K562 (cell line): ENCODE measurements around the gene TELO2. TPM values are rescaled to one million over a fixed set of nuclear protein-coding genes. Genes with fewer than 3 reads are reported as not detected.

ENCODE experiments used
- CBX2 ChIP-seq: fragments of 200-600 bp; sonication (generic); IDR thresholded peaks from one replicate; pipeline ENCODE4 v1.6.1; 2012; ENCODE audit warnings: mild to moderate bottlenecking, low read length, inconsistent platforms; ENCODE audit not compliant: insufficient read depth, poor library complexity, severe bottlenecking
- CBX3 ChIP-seq, 2 experiments: IDR thresholded peaks; 1 replicate in 1 of 2; 2 replicates in 1 of 2; pipeline ENCODE4 v1.6.1; 2012; ENCODE audit warnings: inconsistent platforms in 2 of 2, low read length in 2 of 2, borderline replicate concordance in 1 of 2, control low read depth in 1 of 2
- ELF1 ChIP-seq: fragments of 200-800 bp; sonication (Bioruptor generic); IDR thresholded peaks from 2 replicates; pipeline ENCODE4 v1.6.1; 2016; ENCODE audit warnings: missing genetic modification characterization, missing compliant biosample characterization
- FOXA3 ChIP-seq, 2 experiments: fragments of 450-650 bp in 1 of 2; sonication (generic) in 1 of 2; formaldehyde crosslinking; IDR thresholded peaks in 1 of 2; conservative IDR thresholded peaks in 1 of 2; 2 replicates each; pipeline versions ENCODE4 v1.4.0 to v1.8.0; 2020 to 2022; ENCODE audit warnings: mild to moderate bottlenecking in 2 of 2, missing genetic modification reagents in 1 of 2
- GTF2A2 ChIP-seq: IDR thresholded peaks from 2 replicates; pipeline ENCODE4 v1.6.1; 2016; ENCODE audit warnings: mild to moderate bottlenecking, missing genetic modification characterization, missing compliant biosample characterization
- HLTF ChIP-seq: fragments of 450-650 bp; IDR thresholded peaks from 2 replicates; pipeline ENCODE4 v1.6.1; 2016
- IFI16 ChIP-seq: fragments of 250-450 bp; sonication (Bioruptor Pico); IDR thresholded peaks from 2 replicates; pipeline ENCODE4 v2.1.2; 2022; ENCODE audit warnings: mild to moderate bottlenecking, inconsistent platforms
- NEUROD1 ChIP-seq: fragments of 150-350 bp; IDR thresholded peaks from 2 replicates; pipeline ENCODE4 v1.6.1; 2014; ENCODE audit warnings: borderline replicate concordance, low read length, low read depth; ENCODE audit not compliant: partially characterized antibody
- PCBP2 ChIP-seq: fragments of 200-400 bp; formaldehyde crosslinking; IDR thresholded peaks from 2 replicates; pipeline ENCODE4 v1.6.1; 2018; ENCODE audit warnings: low read length, low read depth, mild to moderate bottlenecking, moderate library complexity; ENCODE audit not compliant: poor library complexity, severe bottlenecking
- POLR2AphosphoS5 ChIP-seq: IDR thresholded peaks from 2 replicates; pipeline ENCODE4 v1.6.1; 2011; ENCODE audit warnings: mild to moderate bottlenecking, low read depth, low read length, moderate library complexity; ENCODE audit not compliant: control insufficient read depth, insufficient read depth
- RBM22 ChIP-seq: fragments of 200-400 bp; formaldehyde crosslinking; IDR thresholded peaks from 2 replicates; pipeline ENCODE4 v1.6.1; 2018; ENCODE audit warnings: low read length, low read depth; ENCODE audit not compliant: poor library complexity, severe bottlenecking
- RBM34 ChIP-seq: fragments of 200-400 bp; formaldehyde crosslinking; IDR thresholded peaks from 2 replicates; pipeline ENCODE4 v1.6.1; 2018; ENCODE audit warnings: low read length, borderline replicate concordance; ENCODE audit not compliant: insufficient read depth
- RFX7 ChIP-seq: fragments of 250-450 bp; sonication (Bioruptor Pico); IDR thresholded peaks from 2 replicates; pipeline ENCODE4 v1.5.1; 2021; ENCODE audit warnings: mild to moderate bottlenecking
- TAF15 ChIP-seq: fragments of 200-400 bp; formaldehyde crosslinking; IDR thresholded peaks from 2 replicates; pipeline ENCODE4 v1.6.1; 2017; ENCODE audit warnings: mild to moderate bottlenecking, low read depth, low read length, moderate library complexity
- TEAD1 ChIP-seq, 2 experiments: fragments of 450-650 bp in 1 of 2; sonication (generic) in 1 of 2; formaldehyde crosslinking; IDR thresholded peaks; 2 replicates each; pipeline versions ENCODE4 v1.4.0 to v1.8.0; 2020 to 2022; ENCODE audit warnings: mild to moderate bottlenecking in 2 of 2, missing genetic modification reagents in 1 of 2
- ZC3H11A ChIP-seq: IDR thresholded peaks from 2 replicates; pipeline ENCODE4 v1.6.1; 2012; ENCODE audit warnings: low read depth, low read length, improper control_type of control experiment
- ZNF274 ChIP-seq: IDR thresholded peaks from 2 replicates; pipeline ENCODE4 v1.6.1; 2011; ENCODE audit warnings: low read depth, mild to moderate bottlenecking, low read length, moderate library complexity, borderline replicate concordance
- ZNF354B ChIP-seq: fragments of 250-450 bp; sonication (Bioruptor Pico); IDR thresholded peaks from 2 replicates; pipeline ENCODE4 v1.4.0; 2020
- ZNF436 ChIP-seq: fragments of 250-450, 450-650 bp; sonication (Bioruptor Pico); formaldehyde crosslinking; IDR thresholded peaks from 2 replicates; pipeline ENCODE4 v1.7.0; 2020; ENCODE audit warnings: mild to moderate bottlenecking
- ZNF764 ChIP-seq: fragments of 250-450 bp; sonication (Bioruptor Pico); IDR thresholded peaks from 2 replicates; pipeline ENCODE4 v1.4.0; 2020; ENCODE audit warnings: low read depth, mild to moderate bottlenecking, moderate library complexity
- polyA plus RNA-seq, 8 experiments: library from polyadenylated mRNA; depleted of rRNA in 4 of 8; stranded (reverse) in 5 of 8; unstranded in 3 of 8; fragments of >200 nt; fragmentation: Nextera tagmentation in 2 of 8; fragmentation: Illumina TruSeq in 1 of 8; extraction: Ambion mirVana in 2 of 8; extraction: Trizol in 1 of 8; gene quantifications; 2 replicates each; pipeline versions ENCODE4 v1.2.1 to v1.2.3, GENCODE V29; 2011 to 2014; ENCODE audit warnings: inconsistent platforms in 1 of 8, missing spikeins in 1 of 8
- total RNA-seq, 7 experiments: library from RNA; depleted of rRNA in 6 of 7; stranded (reverse); fragments of >200 nt in 6 of 7; fragmentation: Illumina TruSeq in 2 of 7; extraction: Trizol in 2 of 7; gene quantifications; 2 replicates each; pipeline versions ENCODE4 v1.2.1 to v1.2.3, GENCODE V29; 2011 to 2021; ENCODE audit warnings: low replicate concordance in 1 of 7
- TF ChIP-seq, protein P1 (sequence below): sonication (generic); formaldehyde crosslinking; IDR thresholded peaks from 2 replicates; pipeline ENCODE4 v1.8.0; 2023; ENCODE audit warnings: mild to moderate bottlenecking, missing genetic modification reagents
- TF ChIP-seq, protein P2 (sequence below): fragments of 250-450 bp; sonication (Bioruptor Pico); IDR thresholded peaks from 2 replicates; pipeline ENCODE4 v1.5.1; 2021; ENCODE audit warnings: mild to moderate bottlenecking
- TF ChIP-seq, protein P3 (sequence below): fragments of 450-650 bp; IDR thresholded peaks from 2 replicates; pipeline ENCODE4 v1.6.1; 2016; ENCODE audit warnings: borderline replicate concordance

Gene TELO2
- total and polyA plus RNA-seq, 9 of the 15 experiments (the other 6 are each of a cell fraction or from before 2014, with no cell fraction given), result 0.51 to 91.8 (median 14.5) TPM

DNA sequence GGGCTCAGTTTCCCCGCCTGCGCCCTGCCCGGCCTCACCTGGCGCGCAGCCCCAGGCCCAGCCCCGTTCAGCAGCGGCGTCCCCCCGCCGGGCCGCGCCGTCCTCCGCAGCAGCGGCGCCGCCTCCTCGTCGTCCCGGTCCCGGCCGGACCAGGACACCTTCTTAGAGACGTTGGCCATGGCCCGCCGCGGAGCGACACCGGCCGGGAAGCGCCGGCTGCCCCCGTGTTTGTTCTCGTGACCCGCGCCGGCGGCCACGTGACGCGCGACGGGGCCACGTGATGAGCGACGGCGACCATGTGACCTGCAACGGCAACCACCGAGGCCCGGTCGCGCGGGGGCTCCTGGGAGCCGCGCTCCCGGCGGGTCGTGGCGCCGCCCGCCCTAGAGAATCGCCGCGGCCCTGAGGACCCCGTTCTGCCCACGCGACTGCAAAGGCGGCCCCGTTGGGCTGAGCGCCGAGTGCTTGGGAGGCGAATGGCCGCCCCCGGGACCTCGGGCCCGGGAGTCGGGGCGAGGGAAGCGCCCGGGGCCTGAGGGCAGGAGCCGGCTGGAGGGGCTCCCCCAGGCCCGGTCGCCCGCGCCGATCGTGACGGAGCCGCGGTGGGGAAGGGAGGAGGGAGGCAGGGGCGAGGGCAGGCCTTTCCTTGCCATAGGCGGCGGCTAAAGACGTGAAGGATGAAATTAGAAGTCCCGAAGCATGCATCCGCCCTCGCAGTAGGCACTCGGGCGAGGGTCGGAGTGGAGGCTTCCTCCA is 18.2 kb upstream of the TELO2 start, which contains the start of gene CLCN7 (continued):
- TF ChIP-seq, protein P1, sequence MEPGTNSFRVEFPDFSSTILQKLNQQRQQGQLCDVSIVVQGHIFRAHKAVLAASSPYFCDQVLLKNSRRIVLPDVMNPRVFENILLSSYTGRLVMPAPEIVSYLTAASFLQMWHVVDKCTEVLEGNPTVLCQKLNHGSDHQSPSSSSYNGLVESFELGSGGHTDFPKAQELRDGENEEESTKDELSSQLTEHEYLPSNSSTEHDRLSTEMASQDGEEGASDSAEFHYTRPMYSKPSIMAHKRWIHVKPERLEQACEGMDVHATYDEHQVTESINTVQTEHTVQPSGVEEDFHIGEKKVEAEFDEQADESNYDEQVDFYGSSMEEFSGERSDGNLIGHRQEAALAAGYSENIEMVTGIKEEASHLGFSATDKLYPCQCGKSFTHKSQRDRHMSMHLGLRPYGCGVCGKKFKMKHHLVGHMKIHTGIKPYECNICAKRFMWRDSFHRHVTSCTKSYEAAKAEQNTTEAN, result peak; percentile 91
- TF ChIP-seq CBX2 (no peak), ZNF436 (no peak), ELF1 (peak; percentile 55; the same call in 1 of the 2 replicates), GTF2A2 (tag) (no peak), RBM34 (no peak), ZNF354B (no peak), CBX3 (IDR thresholded peaks at IDR 0.05; ENCODE audit: borderline replicate concordance in 1 of 2, low read length in 2 of 2) (peak in 1 of 2 experiments; percentile 66; a peak in 1 of 3 replicates), HLTF (no peak), POLR2AphosphoS5 (peak; percentile 48), RFX7 (CRISPR knock-in tag) (no peak), TAF15 (no peak), RBM22 (peak; percentile 46), NEUROD1 (peak; percentile 26), FOXA3 (CRISPR knock-in tag; conservative IDR thresholded peaks at IDR 0.05 in 1 of 2, IDR thresholded peaks at IDR 0.05 in 1 of 2) (peak in 1 of 2 experiments; percentile 72; a peak in 1 of 4 replicates), ZNF764 (CRISPR knock-in tag) (no peak), ZNF274 (no peak), ZC3H11A (no peak), TEAD1 (CRISPR knock-in tag; IDR thresholded peaks at IDR 0.05) (peak; percentile 48 to 70; a peak in 3 of 4 replicates), PCBP2 (no peak), IFI16 (no peak)
- TF ChIP-seq, protein P2, sequence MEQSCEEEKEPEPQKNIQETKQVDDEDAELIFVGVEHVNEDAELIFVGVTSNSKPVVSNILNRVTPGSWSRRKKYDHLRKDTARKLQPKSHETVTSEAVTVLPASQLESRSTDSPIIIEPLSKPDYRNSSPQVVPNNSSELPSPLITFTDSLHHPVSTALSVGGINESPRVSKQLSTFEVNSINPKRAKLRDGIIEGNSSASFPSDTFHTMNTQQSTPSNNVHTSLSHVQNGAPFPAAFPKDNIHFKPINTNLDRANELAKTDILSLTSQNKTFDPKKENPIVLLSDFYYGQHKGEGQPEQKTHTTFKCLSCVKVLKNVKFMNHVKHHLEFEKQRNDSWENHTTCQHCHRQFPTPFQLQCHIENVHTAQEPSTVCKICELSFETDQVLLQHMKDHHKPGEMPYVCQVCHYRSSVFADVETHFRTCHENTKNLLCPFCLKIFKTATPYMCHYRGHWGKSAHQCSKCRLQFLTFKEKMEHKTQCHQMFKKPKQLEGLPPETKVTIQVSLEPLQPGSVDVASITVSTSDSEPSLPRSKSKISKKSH (CRISPR knock-in tag), result no peak
- TF ChIP-seq, protein P3, sequence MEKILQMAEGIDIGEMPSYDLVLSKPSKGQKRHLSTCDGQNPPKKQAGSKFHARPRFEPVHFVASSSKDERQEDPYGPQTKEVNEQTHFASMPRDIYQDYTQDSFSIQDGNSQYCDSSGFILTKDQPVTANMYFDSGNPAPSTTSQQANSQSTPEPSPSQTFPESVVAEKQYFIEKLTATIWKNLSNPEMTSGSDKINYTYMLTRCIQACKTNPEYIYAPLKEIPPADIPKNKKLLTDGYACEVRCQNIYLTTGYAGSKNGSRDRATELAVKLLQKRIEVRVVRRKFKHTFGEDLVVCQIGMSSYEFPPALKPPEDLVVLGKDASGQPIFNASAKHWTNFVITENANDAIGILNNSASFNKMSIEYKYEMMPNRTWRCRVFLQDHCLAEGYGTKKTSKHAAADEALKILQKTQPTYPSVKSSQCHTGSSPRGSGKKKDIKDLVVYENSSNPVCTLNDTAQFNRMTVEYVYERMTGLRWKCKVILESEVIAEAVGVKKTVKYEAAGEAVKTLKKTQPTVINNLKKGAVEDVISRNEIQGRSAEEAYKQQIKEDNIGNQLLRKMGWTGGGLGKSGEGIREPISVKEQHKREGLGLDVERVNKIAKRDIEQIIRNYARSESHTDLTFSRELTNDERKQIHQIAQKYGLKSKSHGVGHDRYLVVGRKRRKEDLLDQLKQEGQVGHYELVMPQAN, result 0 out of 2 replicates have a peak, but pooled peaks have one; percentile 36
